Suppressor macrophage treated with lipopolysaccharide for 1 hour (primary cell): ENCODE measurements around the gene NUDT5.
"Not testable (repeated sequence)": the region's sequence is repeated elsewhere in the genome, so short reads cannot be mapped to it uniquely, and the experiment has no call there.

Experiments
- DNase-seq, 3 donors: peaks; one replicate each; pipeline ENCODE4 v3.0.0-alpha.2; 2020 to 2022

The NUDT5 gene

GRCh38 chr10:12195603-12196506 is at the start of gene NUDT5, which contains the start of gene CDC123:
Gene NUDT5 (minus strand): TSS chr10:12195891. CDS start chr10:12186291, 9,600 bp downstream.
Gene CDC123 (plus strand): TSS chr10:12196188. CDS start chr10:12196246, 58 bp downstream.
- peak; percentile 91 to 93 (median 91) for DNase-seq

GRCh38 chr10:12243864-12244620 is 48.4 kb upstream of the NUDT5 start:
- DNase-seq: no peak

DNA sequence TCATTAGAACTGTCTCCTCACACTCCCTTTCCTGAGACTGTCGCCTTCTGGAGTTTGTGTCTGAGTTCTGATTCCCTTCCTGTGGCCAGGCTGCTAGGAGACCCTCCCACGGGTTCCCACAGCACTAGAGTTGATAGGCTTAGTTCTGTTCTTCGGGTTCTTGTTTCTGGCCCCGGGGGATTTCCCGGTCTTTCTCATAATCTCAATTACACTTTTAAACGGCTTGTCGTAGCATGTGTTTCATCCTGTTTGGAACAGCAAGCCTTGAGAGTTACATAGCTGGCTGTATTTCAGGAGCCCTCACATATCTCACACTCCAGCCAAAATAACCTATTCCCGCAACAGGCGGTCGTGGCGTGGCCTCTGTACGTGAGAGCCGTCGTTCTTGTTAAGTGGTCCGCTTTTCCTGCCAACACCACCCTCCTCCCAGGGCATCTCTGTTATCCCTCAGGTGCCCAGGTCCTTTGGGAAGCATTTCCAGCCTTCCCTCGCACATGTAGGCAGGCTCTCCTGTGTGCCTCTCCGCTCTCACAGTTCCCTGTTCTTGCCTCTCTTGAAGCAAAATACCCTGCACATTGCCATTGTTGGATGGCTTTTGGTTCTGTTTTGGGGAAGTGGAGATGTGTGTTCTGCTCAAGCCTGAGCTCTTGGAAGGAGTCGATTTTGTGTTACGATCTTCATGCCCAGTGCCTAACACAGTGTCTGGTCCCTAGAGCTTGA is 46.3 kb upstream of the NUDT5 start:
- peak; percentile 93 to 95 (median 94) for DNase-seq

DNA sequence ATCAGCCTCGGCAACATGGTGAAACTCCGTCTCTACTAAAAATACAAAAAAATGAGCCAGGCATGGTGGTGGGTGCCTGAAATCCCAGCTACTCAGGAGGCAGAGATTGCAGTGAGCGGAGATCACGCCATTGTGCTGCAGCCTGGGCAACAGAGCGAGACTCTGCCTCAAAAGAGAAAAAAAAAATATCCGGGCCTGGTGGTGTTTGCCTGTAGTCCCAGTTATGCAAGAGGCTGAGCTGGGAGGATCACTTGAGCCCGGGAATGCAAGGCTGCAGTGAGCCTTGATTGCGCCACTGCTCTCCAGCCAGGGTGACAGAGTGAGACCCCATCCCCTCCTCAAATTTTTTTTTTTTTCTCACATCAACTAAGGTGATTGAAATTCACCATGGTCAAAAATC is 43.1 kb upstream of the NUDT5 start:
- no peak for DNase-seq

- no peak for DNase-seq
Observed at GRCh38 chr10:12237265-12238220, 41.9 kb upstream of the NUDT5 start.

GRCh38 chr10:12235796-12236195 is 40.1 kb upstream of the NUDT5 start:
- no peak for DNase-seq

- DNase-seq: no peak
Observed at GRCh38 chr10:12235116-12235694, 39.5 kb upstream of the NUDT5 start.

DNA sequence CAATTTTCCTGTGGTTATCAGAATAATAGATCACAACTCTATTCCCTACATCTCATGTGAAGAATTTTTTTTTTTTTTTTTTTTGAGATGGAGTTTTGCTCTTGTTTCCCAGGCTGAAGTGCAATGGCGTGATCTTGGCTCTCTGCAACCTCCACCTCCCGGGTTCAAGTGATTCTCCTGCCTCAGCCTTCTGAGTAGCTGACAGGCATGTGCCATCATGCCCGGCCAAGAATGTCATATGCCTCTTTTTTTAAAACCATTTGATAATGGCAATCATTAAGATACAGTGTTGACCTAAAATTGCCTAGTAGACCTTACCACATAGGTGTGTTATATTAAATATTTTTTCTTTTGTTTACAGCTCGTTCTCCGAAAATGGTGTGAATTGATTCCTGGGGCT is 39.0 kb upstream of the NUDT5 start:
- DNase-seq: not testable (repeated sequence)

DNA sequence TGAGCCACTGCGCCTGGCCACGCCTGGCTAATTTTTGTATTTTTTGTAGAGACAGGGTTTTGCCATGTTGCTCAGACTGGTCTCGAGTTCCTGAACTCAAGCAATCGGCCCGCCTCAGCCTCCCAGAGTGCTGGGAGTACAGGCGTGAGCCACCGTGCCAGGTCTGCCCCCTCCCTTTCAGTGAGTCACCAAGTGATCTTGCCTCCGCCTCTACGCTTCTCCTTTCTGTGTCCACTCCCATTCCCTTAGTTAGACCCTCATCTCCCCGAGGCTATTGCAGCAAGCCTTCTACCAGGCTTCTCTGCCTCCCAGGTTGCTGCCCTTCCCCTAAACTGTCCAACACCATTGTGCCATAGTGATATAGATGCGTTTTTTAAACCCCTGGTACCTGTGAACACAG is 33.2 kb upstream of the NUDT5 start:
- DNase-seq: no peak

DNA sequence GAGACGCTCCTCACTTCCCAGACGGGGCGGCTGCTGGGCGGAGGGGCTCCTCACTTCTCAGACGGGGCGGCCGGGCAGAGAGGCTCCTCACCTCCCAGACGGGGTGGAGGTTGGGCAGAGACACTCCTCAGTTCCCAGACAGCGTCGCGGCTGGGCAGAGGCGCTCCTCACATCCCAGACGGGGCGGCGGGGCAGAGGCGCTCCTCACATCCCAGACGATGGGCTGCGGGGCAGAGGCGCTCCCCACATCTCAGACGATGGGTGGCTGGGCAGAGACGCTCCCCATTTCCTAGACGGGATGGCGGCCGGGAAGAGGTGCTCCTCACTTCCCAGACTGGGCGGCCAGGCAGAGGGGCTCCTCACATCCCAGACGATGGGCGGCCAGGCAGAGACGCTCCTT is 30.7 kb upstream of the NUDT5 start:
- not testable (repeated sequence) for DNase-seq

GRCh38 chr10:12225444-12225843 is 29.8 kb upstream of the NUDT5 start:
- DNase-seq: no peak

DNA sequence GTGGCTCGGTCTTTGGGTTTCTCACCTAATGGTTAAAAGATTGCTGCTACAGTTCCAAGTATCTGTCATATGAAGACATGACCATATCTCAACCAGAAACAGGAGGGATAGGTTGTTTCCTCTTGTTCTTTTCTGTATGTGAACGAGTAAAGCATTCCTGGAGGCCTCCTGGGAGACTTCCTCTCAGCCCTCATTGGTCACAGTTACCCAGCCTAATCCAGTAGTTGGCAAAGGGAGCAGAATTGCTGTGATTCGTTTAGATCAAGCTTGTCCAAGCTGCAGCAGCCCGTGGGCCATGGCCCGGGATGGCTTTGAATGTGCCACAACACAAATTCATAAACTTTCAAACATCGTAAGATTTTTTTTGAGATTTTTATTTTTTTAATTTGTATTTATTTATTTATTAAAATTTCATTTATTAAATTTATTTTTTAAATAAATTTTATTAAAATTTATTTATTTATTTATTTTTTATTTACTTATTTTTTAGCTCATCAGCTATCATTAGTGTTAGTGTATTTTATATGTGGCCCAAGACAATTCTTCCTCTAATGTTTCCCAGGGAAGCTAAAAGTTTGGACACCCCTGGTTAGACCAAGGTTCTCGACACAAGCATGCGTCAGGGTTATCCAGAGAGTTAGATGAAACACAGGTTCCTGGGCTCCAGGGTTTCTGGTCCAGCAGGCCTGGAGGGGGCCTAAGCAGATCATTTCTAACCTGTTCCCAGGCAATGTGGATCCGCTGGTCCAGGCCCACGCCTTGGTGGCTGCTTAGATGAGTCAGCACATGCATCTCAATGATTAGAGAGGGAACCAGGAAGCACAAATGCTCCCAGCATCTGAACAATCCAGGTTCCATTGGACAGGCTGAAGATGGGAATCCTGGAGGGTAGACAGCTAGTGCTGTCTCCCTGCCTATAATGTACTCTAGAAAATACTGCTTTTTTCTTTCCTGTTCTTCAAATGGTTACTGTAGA is 25.9 kb upstream of the NUDT5 start:
- peak in 1 of 3 donors; percentile 2 for DNase-seq

DNA sequence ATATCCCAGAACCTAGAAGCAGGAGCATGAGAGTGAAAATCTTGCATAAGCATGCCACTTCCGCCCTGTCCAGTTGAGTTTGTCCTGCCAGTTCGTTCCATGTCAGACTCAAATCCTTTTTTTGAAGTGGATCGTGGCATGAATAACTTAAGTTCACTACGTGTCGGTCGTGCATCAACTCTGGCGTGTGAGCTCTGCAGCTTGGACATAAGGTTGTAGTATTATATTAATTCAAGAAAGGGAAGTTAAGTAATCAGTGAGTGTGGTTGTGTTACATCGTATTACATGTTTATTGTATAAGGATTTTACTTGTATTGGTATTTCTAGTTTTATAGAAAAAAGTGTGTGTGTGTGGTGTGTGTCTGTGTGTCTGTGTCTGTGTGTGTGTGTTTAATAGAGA is 23.3 kb upstream of the NUDT5 start:
- DNase-seq: peak in 1 of 3 donors; percentile 8

- peak; percentile 57 to 81 (median 73) for DNase-seq
Observed at GRCh38 chr10:12214763-12215218, 19.1 kb upstream of the NUDT5 start.

GRCh38 chr10:12214093-12214492 is 18.4 kb upstream of the NUDT5 start:
- no peak for DNase-seq

DNA sequence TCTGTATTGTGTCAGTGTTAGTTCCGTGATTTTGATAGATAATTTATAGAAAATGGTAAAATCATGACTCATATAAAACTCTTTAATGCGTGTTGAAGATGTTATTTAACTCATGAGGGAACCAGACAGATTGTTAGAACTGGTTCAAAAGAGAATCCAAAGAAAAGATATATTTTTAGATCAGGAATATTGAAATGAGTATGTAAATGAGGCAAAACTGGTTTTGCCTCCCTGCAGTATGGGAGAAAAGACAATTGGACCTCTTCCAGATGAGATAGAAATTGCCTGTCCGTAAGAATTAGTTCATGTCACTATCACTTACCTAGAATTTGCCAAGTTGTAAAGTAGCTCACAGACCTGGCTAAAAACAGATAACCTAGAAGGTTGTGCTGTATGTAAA is 17.9 kb upstream of the NUDT5 start:
- DNase-seq: no peak

DNA sequence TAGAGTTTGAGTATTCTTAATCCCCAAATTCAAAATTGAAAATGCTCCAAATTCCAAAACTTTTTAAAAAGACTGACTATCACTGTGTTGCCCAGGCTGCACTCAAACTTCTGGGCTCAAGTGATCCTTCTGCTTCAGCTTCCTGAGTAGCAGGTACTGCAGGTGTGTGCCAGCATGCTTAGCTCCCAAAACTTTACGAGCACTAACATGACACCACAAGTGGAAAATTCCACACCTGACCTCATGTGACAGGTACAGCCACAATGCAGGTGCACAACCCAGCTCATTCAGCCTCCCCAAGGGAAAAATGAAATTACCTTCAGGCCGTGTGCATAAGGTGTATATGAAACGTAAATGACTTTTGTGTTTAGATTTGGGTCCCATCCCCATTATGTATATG is 16.8 kb upstream of the NUDT5 start:
- DNase-seq: no peak

GRCh38 chr10:12208460-12208859 is 12.8 kb upstream of the NUDT5 start:
- no peak for DNase-seq

- no peak for DNase-seq
Observed at GRCh38 chr10:12207114-12207513, 11.4 kb upstream of the NUDT5 start.

GRCh38 chr10:12205082-12205481 is 9.4 kb upstream of the NUDT5 start:
- DNase-seq: no peak
